OCI-LY7 (cell line): ENCODE data around the gene SLC16A3.

Source experiments
- EZH2phosphoT487 ChIP-seq: fragments of 200-600 bp; sonication (generic); IDR thresholded peaks from 2 replicates; pipeline ENCODE4 v1.6.1; 2018; ENCODE audit warnings: low read depth, borderline replicate concordance, mild to moderate bottlenecking, mixed run types, antibody characterized with exemption, low read length, moderate library complexity, mixed read lengths
- TF ChIP-seq, protein P1 (sequence below): fragments of 200-600 bp; sonication (generic); conservative IDR thresholded peaks from 2 replicates; pipeline ENCODE4 v1.5.1; 2014; ENCODE audit warnings: mild to moderate bottlenecking, antibody characterized with exemption, low read length, moderate library complexity, mixed read lengths

DNA sequence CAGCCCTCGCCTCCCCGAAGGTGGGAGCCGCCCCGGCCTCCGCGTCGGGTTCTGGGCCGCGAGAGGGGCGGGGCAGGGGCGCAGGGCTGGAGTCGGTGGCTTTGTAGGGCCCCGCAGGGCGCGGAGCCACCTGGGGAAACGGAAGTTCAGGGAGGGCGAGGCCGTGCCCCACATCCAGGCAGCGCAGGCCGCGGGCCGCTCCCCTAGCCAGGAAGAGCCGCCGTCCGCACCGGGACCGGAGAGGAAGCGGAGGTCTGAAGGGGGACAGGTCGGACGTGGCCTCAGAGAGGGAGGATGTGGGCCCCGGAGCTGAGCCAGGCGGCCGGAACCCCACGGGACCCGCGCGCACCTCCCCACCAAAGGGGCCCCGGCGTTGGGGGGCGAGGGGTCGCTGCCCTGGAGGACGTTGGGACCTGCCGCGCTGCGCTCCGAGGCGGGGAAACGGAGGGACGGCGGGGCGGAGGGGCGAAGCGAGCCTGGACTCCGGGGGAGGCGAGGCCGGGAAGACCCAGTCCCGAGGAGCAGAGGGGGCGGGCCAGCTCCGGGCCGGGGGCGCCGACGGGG lies 482 bp upstream of the SLC16A3 start:
- TF ChIP-seq, protein P1, sequence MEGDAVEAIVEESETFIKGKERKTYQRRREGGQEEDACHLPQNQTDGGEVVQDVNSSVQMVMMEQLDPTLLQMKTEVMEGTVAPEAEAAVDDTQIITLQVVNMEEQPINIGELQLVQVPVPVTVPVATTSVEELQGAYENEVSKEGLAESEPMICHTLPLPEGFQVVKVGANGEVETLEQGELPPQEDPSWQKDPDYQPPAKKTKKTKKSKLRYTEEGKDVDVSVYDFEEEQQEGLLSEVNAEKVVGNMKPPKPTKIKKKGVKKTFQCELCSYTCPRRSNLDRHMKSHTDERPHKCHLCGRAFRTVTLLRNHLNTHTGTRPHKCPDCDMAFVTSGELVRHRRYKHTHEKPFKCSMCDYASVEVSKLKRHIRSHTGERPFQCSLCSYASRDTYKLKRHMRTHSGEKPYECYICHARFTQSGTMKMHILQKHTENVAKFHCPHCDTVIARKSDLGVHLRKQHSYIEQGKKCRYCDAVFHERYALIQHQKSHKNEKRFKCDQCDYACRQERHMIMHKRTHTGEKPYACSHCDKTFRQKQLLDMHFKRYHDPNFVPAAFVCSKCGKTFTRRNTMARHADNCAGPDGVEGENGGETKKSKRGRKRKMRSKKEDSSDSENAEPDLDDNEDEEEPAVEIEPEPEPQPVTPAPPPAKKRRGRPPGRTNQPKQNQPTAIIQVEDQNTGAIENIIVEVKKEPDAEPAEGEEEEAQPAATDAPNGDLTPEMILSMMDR = no peak
- TF ChIP-seq EZH2phosphoT487 = no peak
